Naive B cell (primary cell): Measurements from ENCODE around the gene RSU1. TPM values are rescaled to one million over a fixed set of nuclear protein-coding genes. Genes with fewer than 3 reads are reported as not detected.

Experiments
- ATAC-seq, 2 donors: fragments of 150-1000 bp; cut with Tn5 transposase; 2 replicates each; pipeline ENCODE4 v1.10.0; 2021; ENCODE audit warnings: low read depth in 2 of 2, mild to moderate bottlenecking in 2 of 2, moderate library complexity in 2 of 2
- DNase-seq: peaks from one replicate; pipeline ENCODE4 v3.0.0; 2022
- H3K27ac Mint-ChIP-seq, 6 donors: one replicate each; pipeline ENCODE4 v1.8.0; 2020 to 2022; ENCODE audit warnings: mild to moderate bottlenecking in 6 of 6, mixed read lengths in 6 of 6, moderate library complexity in 5 of 6, inconsistent platforms in 2 of 6
- H3K27me3 Mint-ChIP-seq, 3 donors: one replicate each; pipeline ENCODE4 v1.8.0; 2021 to 2022; ENCODE audit warnings: mixed read lengths in 3 of 3, mild to moderate bottlenecking in 1 of 3
- H3K36me3 Mint-ChIP-seq, 2 donors: one replicate each; pipeline ENCODE4 v1.8.0; 2020 to 2022; ENCODE audit warnings: mixed read lengths in 2 of 2, inconsistent platforms in 1 of 2, mild to moderate bottlenecking in 1 of 2
- H3K4me1 Mint-ChIP-seq, 3 donors: one replicate each; pipeline ENCODE4 v1.8.0; 2020 to 2022; ENCODE audit warnings: mixed read lengths in 3 of 3, inconsistent platforms in 1 of 3, mild to moderate bottlenecking in 1 of 3, moderate library complexity in 1 of 3
- H3K4me3 Mint-ChIP-seq, 8 donors: one replicate each; pipeline ENCODE4 v1.8.0; 2020 to 2022; ENCODE audit warnings: mild to moderate bottlenecking in 8 of 8, mixed read lengths in 8 of 8, moderate library complexity in 8 of 8, inconsistent platforms in 2 of 8
- H3K9me3 Mint-ChIP-seq, 7 donors: one replicate each; pipeline ENCODE4 v1.8.0; 2020 to 2022; ENCODE audit warnings: mixed read lengths in 7 of 7, mild to moderate bottlenecking in 5 of 7, inconsistent platforms in 2 of 7, moderate library complexity in 1 of 7
- polyA plus RNA-seq, 6 donors: library from polyadenylated mRNA; unstranded; fragments of 300-500 nt; fragmentation: Illumina TruSeq; gene quantifications; one replicate each; pipeline ENCODE4 v1.2.3, GENCODE V29; 2021; ENCODE audit warnings: low read depth in 6 of 6

Gene RSU1
- polyA plus RNA-seq, 6 donors from 2014 or later, result 86.6 to 125 (median 104) TPM

GRCh38 chr10:16789765-16790164 lies 27.5 kb downstream of the RSU1 start:
- no peak overlapping the region for H3K4me3 Mint-ChIP-seq
- H3K36me3 Mint-ChIP-seq, result peaks cover 17 to 39% of the 10 kb centered on the region in 2 donors
- peaks cover 0 to 10% (median 5%) of the 10 kb centered on the region in 7 donors for H3K9me3 Mint-ChIP-seq
- no peaks in the 10 kb centered on the region for H3K27me3 Mint-ChIP-seq
- ATAC-seq (no peak), DNase-seq (no peak)
- peak overlapping the region in 1 of 6 donors; percentile 5 for H3K27ac Mint-ChIP-seq
- H3K4me1 Mint-ChIP-seq, result peaks cover 20 to 24% (median 22%) of the 10 kb centered on the region in 3 donors

GRCh38 chr10:16789261-16789660 lies 28.0 kb downstream of the RSU1 start:
- ATAC-seq, result no peak
- no peaks in the 10 kb centered on the region for H3K27me3 Mint-ChIP-seq
- H3K4me3 Mint-ChIP-seq, result peak overlapping the region in 1 of 8 donors; percentile 8
- peaks cover 0 to 10% (median 6%) of the 10 kb centered on the region in 7 donors for H3K9me3 Mint-ChIP-seq
- H3K4me1 Mint-ChIP-seq, result peaks cover 20 to 26% (median 22%) of the 10 kb centered on the region in 3 donors
- no peak for DNase-seq
- peaks cover 22 to 37% of the 10 kb centered on the region in 2 donors for H3K36me3 Mint-ChIP-seq
- peak overlapping the region in 4 of 6 donors; percentile 4 to 89 (median 62) for H3K27ac Mint-ChIP-seq

- ATAC-seq (no peak), DNase-seq (no peak)
- Mint-ChIP-seq H3K9me3 (peaks cover 0 to 11% (median 6%) of the 10 kb centered on the region in 7 donors), H3K4me3 (no peak overlapping the region), H3K27me3 (no peaks in the 10 kb centered on the region), H3K27ac (peak overlapping the region in 2 of 6 donors; percentile 5 to 89), H3K36me3 (peaks cover 24 to 32% of the 10 kb centered on the region in 2 donors), H3K4me1 (peaks cover 20 to 26% (median 22%) of the 10 kb centered on the region in 3 donors)
These were observed 28.4 kb downstream of the RSU1 start for GRCh38 chr10:16788778-16789177.

- ATAC-seq (no peak), DNase-seq (no peak)
- Mint-ChIP-seq H3K4me3 (no peak overlapping the region), H3K27me3 (no peaks in the 10 kb centered on the region), H3K36me3 (peaks cover 24 to 25% of the 10 kb centered on the region in 2 donors), H3K27ac (peak overlapping the region in 4 of 6 donors; percentile 0 to 95 (median 88)), H3K4me1 (peaks cover 20 to 26% (median 22%) of the 10 kb centered on the region in 3 donors), H3K9me3 (peaks cover 0 to 11% (median 6%) of the 10 kb centered on the region in 7 donors)
These were observed 29.1 kb downstream of the RSU1 start for GRCh38 chr10:16788125-16788524.

- Mint-ChIP-seq H3K36me3 (peaks cover 24% of the 10 kb centered on the region in 2 donors), H3K9me3 (peaks cover 0 to 11% (median 6%) of the 10 kb centered on the region in 7 donors), H3K27me3 (no peaks in the 10 kb centered on the region), H3K27ac (peak overlapping the region; percentile 67 to 95 (median 88)), H3K4me1 (peaks cover 20 to 26% (median 22%) of the 10 kb centered on the region in 3 donors), H3K4me3 (peak overlapping the region in 1 of 8 donors; percentile 44)
- peak; percentile 81 to 96 for ATAC-seq
- DNase-seq, result no peak
These were observed 29.8 kb downstream of the RSU1 start for GRCh38 chr10:16787361-16787791.

- Mint-ChIP-seq H3K36me3 (peaks cover 3 to 12% of the 10 kb centered on the region in 2 donors), H3K9me3 (peaks cover 0 to 10% (median 2%) of the 10 kb centered on the region in 7 donors), H3K4me3 (no peak overlapping the region), H3K27me3 (no peaks in the 10 kb centered on the region), H3K27ac (peak overlapping the region in 4 of 6 donors; percentile 21 to 90 (median 56)), H3K4me1 (peaks cover 17 to 35% (median 34%) of the 10 kb centered on the region in 3 donors)
- ATAC-seq, result no peak
- DNase-seq, result no peak
These were observed 36.8 kb downstream of the RSU1 start for GRCh38 chr10:16780338-16780880.

- Mint-ChIP-seq H3K4me3 (peak overlapping the region in 2 of 8 donors; percentile 4 to 60), H3K36me3 (peaks cover 0 to 4% of the 10 kb centered on the region in 2 donors), H3K9me3 (peaks cover 0 to 6% (median 0%) of the 10 kb centered on the region in 7 donors), H3K4me1 (peaks cover 17 to 33% (median 30%) of the 10 kb centered on the region in 3 donors), H3K27me3 (no peaks in the 10 kb centered on the region), H3K27ac (peak overlapping the region; percentile 34 to 90 (median 54))
- DNase-seq, result peak; percentile 12
- ATAC-seq, result peak; percentile 42 to 52
These were observed 37.8 kb downstream of the RSU1 start for GRCh38 chr10:16779384-16779915.

- Mint-ChIP-seq H3K27me3 (no peaks in the 10 kb centered on the region), H3K27ac (peak overlapping the region; percentile 45 to 85 (median 60)), H3K4me1 (peaks cover 20 to 33% (median 30%) of the 10 kb centered on the region in 3 donors), H3K36me3 (no peaks in the 10 kb centered on the region), H3K9me3 (no peaks in the 10 kb centered on the region), H3K4me3 (peak overlapping the region in 1 of 8 donors; percentile 81)
- peak; percentile 36 for DNase-seq
- ATAC-seq, result peak in 1 of 2 donors; percentile 28
These were observed 39.5 kb downstream of the RSU1 start for GRCh38 chr10:16777473-16778370.

- Mint-ChIP-seq H3K4me1 (peaks cover 24 to 36% (median 35%) of the 10 kb centered on the region in 3 donors), H3K27me3 (no peaks in the 10 kb centered on the region), H3K9me3 (no peaks in the 10 kb centered on the region), H3K36me3 (no peaks in the 10 kb centered on the region), H3K4me3 (no peak overlapping the region), H3K27ac (no peak overlapping the region)
- DNase-seq (no peak), ATAC-seq (no peak)
These were observed 40.3 kb downstream of the RSU1 start for GRCh38 chr10:16776896-16777295.

GRCh38 chr10:16773334-16773733 lies 43.9 kb downstream of the RSU1 start:
- Mint-ChIP-seq H3K36me3 (peaks cover 0 to 9% of the 10 kb centered on the region in 2 donors), H3K4me1 (peaks cover 13 to 29% (median 17%) of the 10 kb centered on the region in 3 donors), H3K9me3 (no peaks in the 10 kb centered on the region), H3K27me3 (no peaks in the 10 kb centered on the region), H3K4me3 (no peak overlapping the region), H3K27ac (peak overlapping the region in 1 of 6 donors; percentile 5)
- ATAC-seq, result no peak
- DNase-seq, result no peak

GRCh38 chr10:16770670-16771069 lies 46.6 kb downstream of the RSU1 start:
- no peak for ATAC-seq
- no peak for DNase-seq
- peak overlapping the region in 1 of 6 donors; percentile 38 for H3K27ac Mint-ChIP-seq
- no peaks in the 10 kb centered on the region for H3K9me3 Mint-ChIP-seq
- H3K4me1 Mint-ChIP-seq, result peaks cover 5 to 23% (median 12%) of the 10 kb centered on the region in 3 donors
- no peaks in the 10 kb centered on the region for H3K27me3 Mint-ChIP-seq
- peaks cover 0 to 9% of the 10 kb centered on the region in 2 donors for H3K36me3 Mint-ChIP-seq
- H3K4me3 Mint-ChIP-seq, result no peak overlapping the region

- Mint-ChIP-seq H3K36me3 (peaks cover 0 to 9% of the 10 kb centered on the region in 2 donors), H3K9me3 (no peaks in the 10 kb centered on the region), H3K27ac (peak overlapping the region in 1 of 6 donors; percentile 76), H3K4me3 (no peak overlapping the region), H3K4me1 (peaks cover 5 to 23% (median 12%) of the 10 kb centered on the region in 3 donors), H3K27me3 (no peaks in the 10 kb centered on the region)
- ATAC-seq (no peak), DNase-seq (no peak)
These were observed 47.1 kb downstream of the RSU1 start for GRCh38 chr10:16770141-16770540.

- Mint-ChIP-seq H3K27ac (no peak overlapping the region), H3K36me3 (peaks cover 2 to 9% of the 10 kb centered on the region in 2 donors), H3K4me1 (peaks cover 5 to 23% (median 12%) of the 10 kb centered on the region in 3 donors), H3K9me3 (no peaks in the 10 kb centered on the region), H3K27me3 (no peaks in the 10 kb centered on the region), H3K4me3 (no peak overlapping the region)
- no peak for ATAC-seq
- DNase-seq, result no peak
These were observed 47.9 kb downstream of the RSU1 start for GRCh38 chr10:16769331-16769730.
